ENCODE data around the gene SH3BP4.

DNA sequence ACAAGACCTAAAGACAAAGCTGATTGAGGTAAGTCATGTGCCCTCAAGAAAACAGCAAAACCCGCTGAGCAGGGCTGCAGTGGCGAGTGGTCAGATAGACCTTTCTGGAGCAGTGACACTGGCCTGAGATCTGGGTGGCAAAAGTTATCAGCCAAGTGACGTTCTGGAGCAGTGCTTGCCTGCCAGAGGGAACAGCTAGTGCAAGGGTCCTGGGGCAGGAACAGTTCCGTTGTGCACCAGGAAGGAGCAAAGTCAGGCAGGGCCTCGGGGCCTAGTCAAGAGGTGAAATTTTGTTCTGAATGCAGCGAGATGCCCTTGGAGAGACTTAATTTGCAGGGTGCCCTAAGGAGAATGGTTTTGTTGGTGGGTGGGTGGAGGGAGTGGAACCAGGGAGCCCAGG, 67.0 kb downstream of the SH3BP4 start:
- TF ChIP-seq, protein P1, sequence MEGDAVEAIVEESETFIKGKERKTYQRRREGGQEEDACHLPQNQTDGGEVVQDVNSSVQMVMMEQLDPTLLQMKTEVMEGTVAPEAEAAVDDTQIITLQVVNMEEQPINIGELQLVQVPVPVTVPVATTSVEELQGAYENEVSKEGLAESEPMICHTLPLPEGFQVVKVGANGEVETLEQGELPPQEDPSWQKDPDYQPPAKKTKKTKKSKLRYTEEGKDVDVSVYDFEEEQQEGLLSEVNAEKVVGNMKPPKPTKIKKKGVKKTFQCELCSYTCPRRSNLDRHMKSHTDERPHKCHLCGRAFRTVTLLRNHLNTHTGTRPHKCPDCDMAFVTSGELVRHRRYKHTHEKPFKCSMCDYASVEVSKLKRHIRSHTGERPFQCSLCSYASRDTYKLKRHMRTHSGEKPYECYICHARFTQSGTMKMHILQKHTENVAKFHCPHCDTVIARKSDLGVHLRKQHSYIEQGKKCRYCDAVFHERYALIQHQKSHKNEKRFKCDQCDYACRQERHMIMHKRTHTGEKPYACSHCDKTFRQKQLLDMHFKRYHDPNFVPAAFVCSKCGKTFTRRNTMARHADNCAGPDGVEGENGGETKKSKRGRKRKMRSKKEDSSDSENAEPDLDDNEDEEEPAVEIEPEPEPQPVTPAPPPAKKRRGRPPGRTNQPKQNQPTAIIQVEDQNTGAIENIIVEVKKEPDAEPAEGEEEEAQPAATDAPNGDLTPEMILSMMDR (conservative IDR thresholded peaks at IDR 0.05; ENCODE audit: low read depth, low read length): no peak
- no peak for TF ChIP-seq EZH2 (IDR thresholded peaks at IDR 0.05; ENCODE audit: borderline replicate concordance, low read depth, low read length, poor library complexity, severe bottlenecking)
